ENCODE results near the gene ZNF205. TPM values are rescaled to one million over a fixed set of nuclear protein-coding genes. Genes with fewer than 3 reads are reported as not detected.

The ZNF205 gene
- total and polyA plus RNA-seq, 2 of the 8 experiments (the other 6 are each of a cell fraction or from before 2014, with no cell fraction given), result 19.1 to 19.9 TPM

- H3K23me2 ChIP-seq (ENCODE audit: low read depth, low read length), result peaks cover 20% of the 10 kb centered on the region
- peaks cover 0 to 4% of the 10 kb centered on the region in 2 experiments for H4K20me1 ChIP-seq (replicated peaks in 1 of 2; ENCODE audit: control insufficient read depth in 1 of 2, insufficient read depth in 2 of 2, low read length in 2 of 2)
- no peaks in the 10 kb centered on the region for H3K9me3 ChIP-seq (ENCODE audit: insufficient read depth in 2 of 2, low read depth in 1 of 2, low read length in 1 of 2)
- ChIA-PET POLR2A (ENCODE audit: partially characterized antibody) (interaction anchor here (0.7 to 15.4 kb wide), 35 partner anchors 10 to 184 kb away, joined by 3 to 169 read pairs (median 13); partner anchors contain the start of genes CLDN6, CLDN9, HCFC1R1 and IL32), CTCF (ENCODE audit: partially characterized antibody) (interaction anchor here (0.5 to 36.8 kb wide), 14 partner anchors 12 to 77 kb away, joined by 3 to 619 read pairs (median 8); partner anchors contain the start of genes ZNF205 and ZNF213)
- H3K9ac ChIP-seq (replicated peaks in 1 of 4; ENCODE audit: extremely low read depth in 1 of 4, low read depth in 3 of 4, low read length in 3 of 4), result peak overlapping the region in 3 of 4 experiments; percentile 58 to 88 (median 86); a peak in 6 of 7 replicates
- WGBS, 2 experiments (ENCODE audit: extremely low coverage in 1 of 2, insufficient coverage in 1 of 2, insufficient read length in 1 of 2, insufficient replicate concordance in 2 of 2, low coverage in 1 of 2, low lambda C conversion rate in 2 of 2, missing lambda C conversion rate in 1 of 2), result 2% methylated on average over 5 of the region's 5 CpGs; no CpG with 5 or more reads in 1 of the 2 experiments
- peak overlapping the region; percentile 93 for H3K27ac ChIP-seq (ENCODE audit: low read depth, low read length)
- H3K56ac ChIP-seq (replicated peaks; ENCODE audit: insufficient read length, low read depth, low read length), result peak overlapping the region; percentile 47
- no peak overlapping the region; the same call in 1 of the 2 replicates for H2AK5ac ChIP-seq (ENCODE audit: low read depth, low read length)
- peak overlapping the region; percentile 82 to 94 for H3K4me2 ChIP-seq (ENCODE audit: insufficient read depth in 1 of 2, low read depth in 2 of 2, low read length in 2 of 2)
- 0 out of 2 replicates have a peak overlapping the region, but pooled peaks have one; percentile 37 for H2BK20ac ChIP-seq (ENCODE audit: low read length)
- H4K8ac ChIP-seq (ENCODE audit: extremely low read depth, insufficient read depth, low read length), result no peak overlapping the region
- H3K23ac ChIP-seq (ENCODE audit: insufficient read length), result no peak overlapping the region
- peaks cover 4% of the 10 kb centered on the region; the same call in 1 of the 2 replicates for H3K79me1 ChIP-seq (ENCODE audit: low read depth, low read length)
- H4K91ac ChIP-seq (replicated peaks; ENCODE audit: insufficient read length, low read length), result peak overlapping the region; percentile 32
- peaks cover 14 to 30% (median 16%) of the 10 kb centered on the region in 4 experiments for H3K4me1 ChIP-seq (replicated peaks in 1 of 4; ENCODE audit: control insufficient read depth in 3 of 4, insufficient read depth in 4 of 4, low read length in 3 of 4)
- peak overlapping the region; percentile 64 for H2BK12ac ChIP-seq (ENCODE audit: low read depth, low read length)
- H3K36me3 ChIP-seq (ENCODE audit: control insufficient read depth in 2 of 4, insufficient read depth in 4 of 4, low read length in 3 of 4), result peaks cover 0 to 9% (median 0%) of the 10 kb centered on the region in 4 experiments; a peak in 2 of 8 replicates
- H3K27me3 ChIP-seq (replicated peaks in 1 of 4; ENCODE audit: control insufficient read depth in 3 of 4, extremely low read depth in 1 of 4, insufficient read depth in 3 of 4, low read length in 3 of 4), result no peaks in the 10 kb centered on the region
- peak overlapping the region; percentile 54 for H3K4ac ChIP-seq (replicated peaks; ENCODE audit: insufficient read length, low read depth, low read length)
- H3K79me2 ChIP-seq (ENCODE audit: control insufficient read depth in 1 of 2, insufficient read depth in 2 of 2, low read length in 2 of 2), result peaks cover 11 to 43% of the 10 kb centered on the region in 2 experiments; a peak in 3 of 4 replicates
- peak overlapping the region; percentile 2 for H3K14ac ChIP-seq (ENCODE audit: insufficient read length)
- peak overlapping the region; percentile 99 for H2BK5ac ChIP-seq (ENCODE audit: low read depth, low read length)
- DNase-seq (ENCODE audit: low read depth in 1 of 2, low spot score in 2 of 2), result no peak
- H2BK120ac ChIP-seq (replicated peaks; ENCODE audit: low read depth, low read length), result peak overlapping the region; percentile 2
- peak overlapping the region; percentile 67 to 96 (median 88) for H3K4me3 ChIP-seq (ENCODE audit: extremely low read depth in 1 of 4, insufficient read depth in 2 of 4, low read depth in 3 of 4, low read length in 4 of 4)
- peak overlapping the region; percentile 87 for H4K5ac ChIP-seq (ENCODE audit: insufficient read length, low read depth, low read length)
- no peak overlapping the region for H2AFZ ChIP-seq (ENCODE audit: low read length)
- H2BK15ac ChIP-seq (ENCODE audit: low read length), result peak overlapping the region; percentile 0; the same call in 1 of the 2 replicates
- H3K18ac ChIP-seq (ENCODE audit: extremely low read depth, low read length), result peak overlapping the region; percentile 100
- FAIRE-seq, result no peak
- TF ChIP-seq, protein P1, sequence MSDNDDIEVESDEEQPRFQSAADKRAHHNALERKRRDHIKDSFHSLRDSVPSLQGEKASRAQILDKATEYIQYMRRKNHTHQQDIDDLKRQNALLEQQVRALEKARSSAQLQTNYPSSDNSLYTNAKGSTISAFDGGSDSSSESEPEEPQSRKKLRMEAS (IDR thresholded peaks at IDR 0.05), result 0 out of 2 replicates have a peak, but pooled peaks have one; percentile 13
- TF ChIP-seq SP2 (IDR thresholded peaks at IDR 0.05; ENCODE audit: low read length) (no peak), SIRT6 (IDR thresholded peaks at IDR 0.05; ENCODE audit: low read length) (no peak), RBBP5 (IDR thresholded peaks at IDR 0.05; ENCODE audit: borderline replicate concordance, low read depth, low read length) (0 out of 2 replicates have a peak, but pooled peaks have one; percentile 36), NRF1 (IDR thresholded peaks at IDR 0.05; ENCODE audit: low read depth, low read length) (no peak), YY1 (IDR thresholded peaks at IDR 0.05; ENCODE audit: low read depth, low read length) (peak; percentile 83; the same call in 1 of the 2 replicates), TCF12 (IDR thresholded peaks at IDR 0.05; ENCODE audit: low read depth, low read length) (no peak), TAF1 (IDR thresholded peaks at IDR 0.05; ENCODE audit: low read depth, low read length) (no peak), JUN (IDR thresholded peaks at IDR 0.05; ENCODE audit: low read depth, low read length) (no peak), FOSL1 (IDR thresholded peaks at IDR 0.05; ENCODE audit: insufficient read depth, low read depth, low read length) (no peak), CHD1 (IDR thresholded peaks at IDR 0.05; ENCODE audit: low read depth, low read length) (no peak), RNF2 (IDR thresholded peaks at IDR 0.05; ENCODE audit: borderline replicate concordance, low read depth, low read length, missing control alignments, poor library complexity, severe bottlenecking) (no peak), BACH1 (IDR thresholded peaks at IDR 0.05; ENCODE audit: low read length) (no peak)
These were observed 13.0 kb upstream of the ZNF205 start for GRCh38 chr16:3099395-3099731.

Measured in H1 (cell line).